ENCODE data around the gene LTB4R. TPM values are rescaled to one million over a fixed set of nuclear protein-coding genes. Genes with fewer than 3 reads are reported as not detected.

LTB4R gene
- total and polyA plus RNA-seq, 10 donors = 13.9 to 50.4 (median 32.1) TPM

GRCh38 chr14:24293525-24293924, 17.8 kb upstream of the LTB4R start:
- intact Hi-C loops (cut with DNase I; ENCODE audit: low total_unique reads) = no loop called here
- H3K27me3 ChIP-seq (replicated peaks in 1 of 7) = no peaks in the 10 kb centered on the region
- 92 to 100% (median 97%) methylated on average over 2 of the region's 2 CpGs for WGBS, 5 donors
- no peak overlapping the region for H3K4me3 ChIP-seq
- no peak overlapping the region for H3K27ac ChIP-seq
- H3K9me3 ChIP-seq = no peaks in the 10 kb centered on the region
- peaks cover 17 to 42% (median 24%) of the 10 kb centered on the region in 6 donors for H3K4me1 ChIP-seq
- H3K36me3 ChIP-seq = peaks cover 3 to 82% (median 57%) of the 10 kb centered on the region in 6 donors
- DNase-seq = no peak
- TF ChIP-seq CTCF (IDR thresholded peaks at IDR 0.05 in 8 of 11, conservative IDR thresholded peaks at IDR 0.05 in 3 of 11) = no peak
- no peak for TF ChIP-seq POLR2A (IDR thresholded peaks at IDR 0.05)
- TF ChIP-seq POLR2AphosphoS5 (IDR thresholded peaks at IDR 0.05) = no peak

GRCh38 chr14:24296341-24297157, 14.8 kb upstream of the LTB4R start:
- peaks cover 3 to 60% (median 34%) of the 10 kb centered on the region in 6 donors for H3K36me3 ChIP-seq
- intact Hi-C loops (cut with DNase I; ENCODE audit: low total_unique reads) = no loop called here
- TF ChIP-seq CTCF (IDR thresholded peaks at IDR 0.05 in 8 of 11, conservative IDR thresholded peaks at IDR 0.05 in 3 of 11) (peak; percentile 58 to 91 (median 80)), POLR2A (IDR thresholded peaks at IDR 0.05) (no peak), POLR2AphosphoS5 (IDR thresholded peaks at IDR 0.05) (peak in 2 of 3 donors; percentile 25 to 64)
- H3K27ac ChIP-seq = peak overlapping the region in 7 of 8 donors; percentile 0 to 62 (median 41)
- peaks cover 31 to 57% (median 51%) of the 10 kb centered on the region in 6 donors for H3K4me1 ChIP-seq
- no peaks in the 10 kb centered on the region for H3K27me3 ChIP-seq (replicated peaks in 1 of 7)
- peak; percentile 88 for DNase-seq
- no peaks in the 10 kb centered on the region for H3K9me3 ChIP-seq
- H3K4me3 ChIP-seq = no peak overlapping the region
- WGBS, 5 donors = 67 to 74% (median 69%) methylated on average over 12 of the region's 12 CpGs

GRCh38 chr14:24297190-24297964, 13.9 kb upstream of the LTB4R start:
- Histone ChIP-seq H3K9me3 (no peaks in the 10 kb centered on the region), H3K4me3 (no peak overlapping the region), H3K4me1 (peaks cover 31 to 64% (median 54%) of the 10 kb centered on the region in 6 donors), H3K27ac (peak overlapping the region in 7 of 8 donors; percentile 0 to 62 (median 41)), H3K27me3 (replicated peaks in 1 of 7) (no peaks in the 10 kb centered on the region), H3K36me3 (peaks cover 3 to 60% (median 34%) of the 10 kb centered on the region in 6 donors)
- TF ChIP-seq POLR2AphosphoS5 (IDR thresholded peaks at IDR 0.05) = no peak
- TF ChIP-seq CTCF (IDR thresholded peaks at IDR 0.05 in 8 of 11, conservative IDR thresholded peaks at IDR 0.05 in 3 of 11) = peak in 6 of 11 experiments; percentile 15 to 57 (median 35)
- TF ChIP-seq POLR2A (IDR thresholded peaks at IDR 0.05) = no peak
- no peak for DNase-seq
- WGBS, 5 donors = 36 to 51% (median 44%) methylated on average over 5 of the region's 5 CpGs
- intact Hi-C loops (cut with DNase I; ENCODE audit: low total_unique reads) = no loop called here

Measured in spleen (tissue), 11 donors.